HepG2 (cell line): ENCODE measurements around the gene ARPC1A. TPM values are rescaled to one million over a fixed set of nuclear protein-coding genes. Genes with fewer than 3 reads are reported as not detected.
A peak's percentile ranks its signal among the peaks of the same experiment; 100 is the strongest.

ENCODE experiments used
- ATF4 ChIP-seq, 2 experiments: fragments of 450-650 bp in 1 of 2; sonication (generic) in 1 of 2; formaldehyde crosslinking; IDR thresholded peaks; 2 replicates each; pipeline versions ENCODE4 v1.5.0 to v1.8.0; 2020 to 2022; ENCODE audit warnings: mild to moderate bottlenecking in 1 of 2, missing genetic modification reagents in 1 of 2
- CBFB ChIP-seq: sonication (generic); formaldehyde crosslinking; IDR thresholded peaks from 2 replicates; pipeline ENCODE4 v1.4.0; 2020; ENCODE audit warnings: missing genetic modification reagents
- FIP1L1 ChIP-seq: fragments of 200-400 bp; formaldehyde crosslinking; IDR thresholded peaks from 2 replicates; pipeline ENCODE4 v1.6.1; 2018; ENCODE audit warnings: low read depth, mild to moderate bottlenecking, low read length, moderate library complexity, borderline replicate concordance; ENCODE audit not compliant: insufficient read depth
- MEIS1 ChIP-seq: sonication (generic); formaldehyde crosslinking; IDR thresholded peaks from 2 replicates; pipeline ENCODE4 v1.9.0; 2021; ENCODE audit warnings: mild to moderate bottlenecking, missing genetic modification reagents, moderate library complexity, borderline replicate concordance
- MLLT10 ChIP-seq: sonication (generic); formaldehyde crosslinking; IDR thresholded peaks from 2 replicates; pipeline ENCODE4 v1.4.0; 2020; ENCODE audit warnings: missing genetic modification reagents
- MXD1 ChIP-seq: sonication (generic); formaldehyde crosslinking; IDR thresholded peaks from 2 replicates; pipeline ENCODE4 v1.4.0; 2020; ENCODE audit warnings: mild to moderate bottlenecking, missing genetic modification reagents
- NAIF1 ChIP-seq: sonication (generic); formaldehyde crosslinking; IDR thresholded peaks from 2 replicates; pipeline ENCODE4 v1.5.0; 2020; ENCODE audit warnings: mild to moderate bottlenecking, missing genetic modification reagents, borderline replicate concordance
- REL ChIP-seq: sonication (generic); formaldehyde crosslinking; conservative IDR thresholded peaks from 2 replicates; pipeline ENCODE4 v1.8.0; 2022; ENCODE audit warnings: mild to moderate bottlenecking, missing genetic modification reagents, moderate library complexity
- RFX3 ChIP-seq: IDR thresholded peaks from 2 replicates; pipeline ENCODE4 v1.6.1; 2016; ENCODE audit warnings: missing biosample characterization, missing genetic modification reagents
- TAF1 ChIP-seq: sonication (generic); formaldehyde crosslinking; IDR thresholded peaks from 2 replicates; pipeline ENCODE4 v1.4.0; 2020; ENCODE audit warnings: missing genetic modification reagents
- U2AF1 ChIP-seq: fragments of 200-400 bp; formaldehyde crosslinking; optimal IDR thresholded peaks from 2 replicates; pipeline ENCODE3; 2017; ENCODE audit warnings: mild to moderate bottlenecking, low read depth, low read length
- ZBTB26 ChIP-seq: IDR thresholded peaks from 2 replicates; pipeline ENCODE4 v1.6.1; 2016; ENCODE audit warnings: missing compliant biosample characterization, missing genetic modification reagents, borderline replicate concordance
- ZFP37 ChIP-seq: sonication (generic); formaldehyde crosslinking; IDR thresholded peaks from 2 replicates; pipeline ENCODE4 v1.4.0; 2020; ENCODE audit warnings: missing genetic modification reagents, borderline replicate concordance
- ZNF605 ChIP-seq: sonication (generic); formaldehyde crosslinking; IDR thresholded peaks from 2 replicates; pipeline ENCODE4 v1.8.0; 2022; ENCODE audit warnings: mild to moderate bottlenecking, missing genetic modification reagents
- ZNF639 ChIP-seq: conservative IDR thresholded peaks from 2 replicates; pipeline ENCODE4 v1.6.1; 2018; ENCODE audit warnings: missing genetic modification reagents
- ZNF672 ChIP-seq: sonication (generic); formaldehyde crosslinking; IDR thresholded peaks from 2 replicates; pipeline ENCODE4 v1.8.1; 2022; ENCODE audit warnings: missing genetic modification reagents
- ZNF710 ChIP-seq: sonication (generic); formaldehyde crosslinking; IDR thresholded peaks from 2 replicates; pipeline ENCODE4 v1.5.0; 2020; ENCODE audit warnings: mild to moderate bottlenecking, missing genetic modification reagents, borderline replicate concordance
- ZUFSP ChIP-seq: sonication (generic); formaldehyde crosslinking; IDR thresholded peaks from 2 replicates; pipeline ENCODE4 v1.9.0; 2021; ENCODE audit warnings: missing genetic modification reagents, mild to moderate bottlenecking, borderline replicate concordance
- polyA plus RNA-seq, 8 experiments: library from polyadenylated mRNA; depleted of rRNA in 3 of 8; stranded (reverse) in 7 of 8; unstranded in 1 of 8; fragments of >200 nt; fragmentation: Illumina TruSeq in 4 of 8; extraction: Trizol in 4 of 8; gene quantifications; 2 replicates each; pipeline versions ENCODE4 v1.2.1 to v1.2.3, GENCODE V29; 2011 to 2016; ENCODE audit warnings: low read depth in 4 of 8, missing spikeins in 1 of 8, mixed read lengths in 1 of 8; ENCODE audit not compliant: insufficient read depth in 1 of 8
- total RNA-seq, 5 experiments: library from RNA; depleted of rRNA; stranded (reverse); fragments of >200 nt; fragmentation: Illumina TruSeq; extraction: Trizol; gene quantifications; 2 replicates each; pipeline ENCODE4 v1.2.3, GENCODE V29; 2016; ENCODE audit warnings: low read depth in 1 of 5

The ARPC1A gene
- total and polyA plus RNA-seq, 2 of the 13 experiments (the other 11 are each of a cell fraction or from before 2014, with no cell fraction given): 44.3 to 88.5 TPM

GRCh38 chr7:99374111-99375064 is 48.7 kb downstream of the ARPC1A start, which contains the start of gene ARPC1B (continued):
- TF ChIP-seq RFX3 (CRISPR knock-in tag) (no peak), ZNF605 (no peak), CBFB (CRISPR knock-in tag) (no peak), ZNF672 (CRISPR knock-in tag) (no peak), ATF4 (CRISPR knock-in tag; IDR thresholded peaks at IDR 0.05) (no peak), ZUFSP (no peak), ZNF710 (CRISPR knock-in tag) (no peak), MXD1 (CRISPR knock-in tag) (peak; percentile 14; the same call in 1 of the 2 replicates), MEIS1 (CRISPR knock-in tag) (no peak), NAIF1 (no peak), ZNF639 (CRISPR knock-in tag) (no peak), TAF1 (CRISPR knock-in tag) (peak; percentile 40; the same call in 1 of the 2 replicates), FIP1L1 (no peak), ZBTB26 (no peak), U2AF1 (no peak), MLLT10 (CRISPR knock-in tag) (no peak), REL (CRISPR knock-in tag) (no peak), ZFP37 (no peak)
